Prostate gland (tissue), 2 donors: ENCODE measurements around the gene TKTL2.

Experiments
- POLR2A ChIP-seq: fragments of 450-650 bp; IDR thresholded peaks from one replicate; pipeline ENCODE4 v1.6.1; 2016; ENCODE audit warnings: antibody characterized with exemption, mild to moderate bottlenecking
- POLR2AphosphoS5 ChIP-seq: sonication (generic); formaldehyde crosslinking; IDR thresholded peaks from one replicate; pipeline ENCODE4 v1.6.1; 2017; ENCODE audit warnings: antibody characterized with exemption
- TF ChIP-seq, protein P1 (sequence below), 4 experiments: fragments of 200-600 bp in 2 of 4; fragments of 450-650 bp in 2 of 4; sonication (generic) in 2 of 4; IDR thresholded peaks; 1 replicate in 3 of 4; 2 replicates in 1 of 4; pipeline ENCODE4 v1.5.1; 2016 to 2019; ENCODE audit warnings: antibody characterized with exemption in 4 of 4, mild to moderate bottlenecking in 2 of 4, moderate library complexity in 2 of 4

- TF ChIP-seq, protein P1, sequence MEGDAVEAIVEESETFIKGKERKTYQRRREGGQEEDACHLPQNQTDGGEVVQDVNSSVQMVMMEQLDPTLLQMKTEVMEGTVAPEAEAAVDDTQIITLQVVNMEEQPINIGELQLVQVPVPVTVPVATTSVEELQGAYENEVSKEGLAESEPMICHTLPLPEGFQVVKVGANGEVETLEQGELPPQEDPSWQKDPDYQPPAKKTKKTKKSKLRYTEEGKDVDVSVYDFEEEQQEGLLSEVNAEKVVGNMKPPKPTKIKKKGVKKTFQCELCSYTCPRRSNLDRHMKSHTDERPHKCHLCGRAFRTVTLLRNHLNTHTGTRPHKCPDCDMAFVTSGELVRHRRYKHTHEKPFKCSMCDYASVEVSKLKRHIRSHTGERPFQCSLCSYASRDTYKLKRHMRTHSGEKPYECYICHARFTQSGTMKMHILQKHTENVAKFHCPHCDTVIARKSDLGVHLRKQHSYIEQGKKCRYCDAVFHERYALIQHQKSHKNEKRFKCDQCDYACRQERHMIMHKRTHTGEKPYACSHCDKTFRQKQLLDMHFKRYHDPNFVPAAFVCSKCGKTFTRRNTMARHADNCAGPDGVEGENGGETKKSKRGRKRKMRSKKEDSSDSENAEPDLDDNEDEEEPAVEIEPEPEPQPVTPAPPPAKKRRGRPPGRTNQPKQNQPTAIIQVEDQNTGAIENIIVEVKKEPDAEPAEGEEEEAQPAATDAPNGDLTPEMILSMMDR (IDR thresholded peaks at IDR 0.05): no peak
- TF ChIP-seq POLR2A: no peak
- TF ChIP-seq POLR2AphosphoS5: no peak
Observed at GRCh38 chr4:163515198-163515597, 41.6 kb upstream of the TKTL2 start.
